ENCODE data around the gene ACACA. TPM values are rescaled to one million over a fixed set of nuclear protein-coding genes. Genes with fewer than 3 reads are reported as not detected.
"Not testable (repeated sequence)": the region's sequence is repeated elsewhere in the genome, so short reads cannot be mapped to it uniquely, and the experiment has no call there.

ACACA gene
- total RNA-seq, 8 experiments from 2014 or later, result 38.5 to 94.5 (median 47.3) TPM

DNA sequence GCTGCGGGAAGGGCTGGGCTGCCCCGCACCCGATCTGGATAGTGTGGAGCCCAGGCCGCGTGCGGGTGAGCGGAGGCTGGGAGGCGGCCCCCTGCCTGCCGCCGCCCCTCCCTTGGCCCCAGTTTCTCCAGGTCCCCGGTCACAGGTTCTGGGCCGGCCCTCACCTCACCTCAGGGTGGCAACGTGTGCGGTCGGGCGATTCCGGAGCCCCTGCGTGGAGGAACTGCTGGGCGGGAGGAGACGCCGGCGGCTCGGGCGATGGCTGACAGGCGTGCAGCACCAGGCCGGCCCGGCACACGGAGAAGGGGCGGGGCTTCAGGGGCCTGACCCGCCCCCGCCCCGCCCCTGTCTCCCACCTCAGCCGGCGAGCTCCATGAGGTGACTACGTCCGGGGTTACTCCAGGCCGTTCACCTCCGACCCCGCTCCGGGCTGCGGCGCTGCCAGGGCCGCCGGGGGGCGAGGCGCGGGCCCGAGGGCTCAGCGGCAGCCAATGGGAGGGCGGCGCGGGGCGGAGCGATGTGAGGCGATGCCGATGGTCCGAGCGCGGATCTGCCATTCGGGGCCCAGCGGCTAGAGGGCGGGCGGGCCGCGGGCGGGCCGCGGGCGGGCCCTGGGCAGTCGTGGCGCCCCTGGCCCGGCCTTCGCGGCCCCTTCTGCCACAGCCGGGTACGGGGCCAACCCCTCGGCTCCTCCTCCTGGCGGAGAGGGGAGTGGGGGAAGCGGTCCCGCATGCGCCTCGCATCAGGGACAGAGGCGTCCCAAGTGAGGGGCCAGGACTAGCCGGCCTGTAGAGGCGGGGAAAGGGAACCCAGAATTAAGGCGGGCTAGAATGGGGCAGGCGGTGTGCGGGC lies 47.6 kb downstream of the ACACA start:
- peak; percentile 81 to 88 (median 85) for ATAC-seq (replicated peaks in 6 of 8)
- H3K4me3 ChIP-seq, result peak overlapping the region; percentile 49 to 69 (median 66)
- peaks cover 15 to 21% of the 10 kb centered on the region in 2 donors for H3K4me1 ChIP-seq (replicated peaks in 1 of 2)
- H3K27ac ChIP-seq, result peak overlapping the region; percentile 80 to 84
- in situ Hi-C loops (cut with MboI; ENCODE audit: low pct_unique_long_range_greater_than_20kb in 2 of 9, low sequenced_read_pairs in 9 of 9, unreplicated experiment in 9 of 9), result loop anchor here in 1 of 9 experiments (25.0 kb wide), 1 partner anchor 747 kb away; the partner anchor contains the start of gene MRM1
- whole genome bisulfite sequencing, 10 experiments, result 0% methylated on average over 3 of the region's 88 CpGs; no CpG with 5 or more reads in 9 of the 10 experiments

DNA sequence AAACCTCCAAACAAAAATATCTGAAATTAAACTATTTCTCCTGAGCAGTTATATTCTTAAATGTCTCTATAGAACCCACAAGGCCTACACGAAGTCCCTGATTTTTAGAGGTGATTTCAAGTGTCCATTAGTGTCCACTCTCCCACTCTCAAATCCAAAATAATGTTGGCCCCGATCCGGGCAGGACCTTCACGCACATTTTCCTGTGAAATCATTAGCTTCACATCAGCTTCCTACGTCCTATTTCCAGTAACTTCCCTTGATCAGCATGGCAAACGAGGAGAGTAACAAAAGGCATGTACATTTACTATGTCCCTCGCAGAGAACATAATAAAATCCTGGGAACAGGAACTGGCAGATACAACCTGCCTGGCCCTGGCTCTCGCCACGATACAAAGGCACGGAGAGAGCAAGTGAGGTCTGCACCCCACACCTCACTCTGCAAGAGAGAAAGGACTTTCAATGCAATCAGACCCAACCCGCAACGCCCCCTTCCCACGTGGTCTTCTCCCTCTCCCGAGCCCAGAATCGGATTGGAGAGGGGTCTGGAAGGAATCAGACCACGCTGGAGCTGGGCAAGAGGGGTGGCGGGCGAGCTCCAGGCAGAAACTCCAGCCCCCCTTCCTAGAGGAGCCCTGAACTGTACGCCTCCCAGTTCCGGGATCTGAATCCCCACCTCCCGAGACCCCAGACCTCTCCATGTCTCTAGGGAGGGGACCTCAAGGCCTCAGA lies 48.4 kb downstream of the ACACA start:
- Histone ChIP-seq H3K27ac (peak overlapping the region; percentile 80 to 84), H3K4me3 (peak overlapping the region; percentile 49 to 69 (median 66)), H3K4me1 (replicated peaks in 1 of 2) (peaks cover 15 to 21% of the 10 kb centered on the region in 2 donors)
- in situ Hi-C loops (cut with MboI; ENCODE audit: low pct_unique_long_range_greater_than_20kb in 2 of 9, low sequenced_read_pairs in 9 of 9, unreplicated experiment in 9 of 9), result loop anchor here in 1 of 9 experiments (25.0 kb wide), 1 partner anchor 746 kb away; the partner anchor contains the start of gene MRM1
- 0 to 2% (median 0%) methylated on average over 2 to 15 of the region's 21 CpGs; no CpG with 5 or more reads in 1 of the 10 experiments for WGBS, 10 experiments
- ATAC-seq (replicated peaks in 6 of 8), result peak; percentile 28 to 63 (median 55)

DNA sequence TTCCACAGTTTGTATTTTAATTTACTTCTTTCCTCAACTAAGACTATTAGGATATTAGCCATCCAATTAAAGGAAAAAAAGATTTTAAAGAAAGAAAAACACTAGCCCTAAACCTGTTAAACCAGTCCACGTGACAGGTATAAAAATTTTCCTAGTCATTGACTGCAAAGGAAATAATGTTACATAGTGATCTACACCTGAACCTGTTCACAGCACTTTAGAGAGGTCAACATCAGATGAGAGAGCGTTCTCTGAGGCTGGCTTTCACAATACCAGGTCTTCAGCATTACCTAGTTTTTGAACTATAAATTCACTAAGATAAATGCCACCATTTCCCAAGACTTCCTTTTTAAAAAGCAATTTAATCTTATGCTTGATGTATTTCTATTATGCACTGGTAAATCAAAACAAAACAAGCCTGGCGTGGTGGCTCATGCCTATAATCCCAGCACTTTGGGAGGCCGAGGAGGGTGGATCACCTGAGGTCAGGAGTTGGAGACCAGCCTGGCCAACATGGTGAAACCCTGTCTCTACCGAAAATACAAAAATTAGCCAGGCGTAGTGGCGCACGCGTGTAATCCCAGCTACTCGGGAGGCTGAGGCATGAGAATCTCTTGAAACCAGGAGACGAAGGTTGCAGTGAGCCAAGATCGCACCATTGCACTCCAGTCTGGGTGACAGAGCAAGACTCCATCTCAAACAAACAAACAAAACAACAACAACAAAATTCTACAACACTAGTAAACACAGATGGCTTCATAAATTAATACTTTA lies 49.7 kb downstream of the ACACA start:
- H3K4me1 ChIP-seq (replicated peaks in 1 of 2), result peaks cover 15 to 21% of the 10 kb centered on the region in 2 donors
- not testable (repeated sequence) for H3K4me3 ChIP-seq; ATAC-seq (replicated peaks in 6 of 8); H3K27ac ChIP-seq
- whole genome bisulfite sequencing, 10 experiments, result 29 to 100% (median 57%) methylated on average over 1 to 11 of the region's 12 CpGs; no CpG with 5 or more reads in 1 of the 10 experiments
- in situ Hi-C loops (cut with MboI; ENCODE audit: low pct_unique_long_range_greater_than_20kb in 2 of 9, low sequenced_read_pairs in 9 of 9, unreplicated experiment in 9 of 9), result loop anchor here in 1 of 9 experiments (25.0 kb wide), 1 partner anchor 745 kb away; the partner anchor contains the start of gene MRM1

DNA sequence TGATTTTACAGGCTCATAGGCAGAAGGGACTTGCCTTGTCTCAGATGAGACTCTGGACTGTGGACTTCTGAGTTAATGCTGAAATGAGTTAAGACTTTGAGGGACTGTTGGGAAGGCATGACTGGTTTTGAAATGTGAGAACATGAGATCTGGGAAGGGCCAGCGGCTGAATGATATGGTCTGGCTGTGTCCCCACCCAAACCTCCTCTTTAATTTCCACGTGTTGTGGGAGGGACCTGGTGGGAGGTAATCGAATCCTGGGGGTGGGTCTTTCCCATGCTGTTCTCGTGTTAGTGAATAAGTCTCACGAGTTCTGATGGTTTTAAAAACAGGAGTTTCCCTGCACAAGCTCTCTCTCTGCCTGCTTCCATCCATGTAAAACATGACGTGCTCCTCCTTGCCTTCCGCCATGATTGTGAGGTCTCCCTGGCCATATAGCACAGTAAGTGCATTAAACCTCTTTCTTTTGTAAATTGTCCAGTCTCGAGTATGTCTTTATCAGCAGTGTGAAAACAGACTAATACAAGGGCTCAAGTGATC lies 59.7 kb downstream of the ACACA start:
- H3K4me3 ChIP-seq; H3K4me1 ChIP-seq (replicated peaks in 1 of 2); H3K27ac ChIP-seq; ATAC-seq (replicated peaks in 6 of 8): not testable (repeated sequence)
- WGBS, 10 experiments, result 95 to 100% (median 99%) methylated on average over 1 to 7 of the region's 8 CpGs; no CpG with 5 or more reads in 4 of the 10 experiments
- in situ Hi-C loops (cut with MboI; ENCODE audit: low pct_unique_long_range_greater_than_20kb in 2 of 9, low sequenced_read_pairs in 9 of 9, unreplicated experiment in 9 of 9), result loop anchor here in 1 of 9 experiments (25.0 kb wide), 1 partner anchor 110 kb away; no protein-coding TSS in a partner anchor

DNA sequence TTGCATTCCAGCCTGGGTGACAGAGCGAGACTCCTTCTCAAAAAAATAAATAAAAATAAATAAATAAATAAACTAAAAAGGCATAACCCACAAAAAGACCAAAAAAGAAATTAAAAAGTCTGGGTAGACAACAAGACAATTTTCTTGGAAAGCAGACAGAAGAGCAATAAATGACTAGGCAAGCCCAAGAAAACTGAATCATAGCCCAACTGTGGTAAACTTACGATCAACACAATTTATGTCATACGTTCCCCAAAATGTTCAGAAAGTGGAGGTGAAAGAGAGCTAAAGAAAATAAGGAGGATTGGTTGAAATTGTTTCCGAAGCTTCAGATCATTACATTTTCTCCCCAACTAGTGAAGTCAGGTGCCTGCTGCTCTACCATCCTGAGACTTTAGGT lies 62.1 kb downstream of the ACACA start:
- WGBS, 10 experiments, result 86 to 100% (median 93%) methylated on average over 1 to 4 of the region's 4 CpGs; no CpG with 5 or more reads in 1 of the 10 experiments
- Histone ChIP-seq H3K4me1 (replicated peaks in 1 of 2) (no peaks in the 10 kb centered on the region), H3K4me3 (no peak overlapping the region), H3K27ac (no peak overlapping the region)
- in situ Hi-C loops (cut with MboI; ENCODE audit: low pct_unique_long_range_greater_than_20kb in 2 of 9, low sequenced_read_pairs in 9 of 9, unreplicated experiment in 9 of 9), result loop anchor here in 1 of 9 experiments (25.0 kb wide), 1 partner anchor 107 kb away; no protein-coding TSS in a partner anchor
- no peak for ATAC-seq (replicated peaks in 6 of 8)

DNA sequence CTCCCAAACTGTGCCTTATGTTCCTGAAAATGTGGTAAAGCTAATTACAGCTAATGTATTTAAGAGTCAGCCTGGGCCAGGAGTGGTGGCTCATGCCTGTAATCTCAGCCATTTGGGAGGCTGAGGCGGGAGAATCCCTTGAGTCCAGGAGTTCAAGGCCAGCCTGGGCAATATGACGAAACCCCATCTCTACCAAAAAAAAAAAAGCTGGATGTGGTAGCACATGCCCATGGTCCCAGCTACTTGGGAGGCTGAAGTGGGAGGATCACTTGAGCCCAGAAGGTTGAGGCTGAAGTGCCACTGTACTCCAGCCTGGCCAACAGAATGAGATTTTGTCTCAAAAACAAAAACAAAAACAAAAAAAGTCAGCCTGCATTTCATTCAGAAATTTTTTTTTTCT lies 64.0 kb downstream of the ACACA start:
- H3K27ac ChIP-seq, result no peak overlapping the region
- H3K4me3 ChIP-seq, result no peak overlapping the region
- 100% methylated on average over 1 to 2 of the region's 2 CpGs; no CpG with 5 or more reads in 6 of the 10 experiments for WGBS, 10 experiments
- in situ Hi-C loops (cut with MboI; ENCODE audit: low pct_unique_long_range_greater_than_20kb in 2 of 9, low sequenced_read_pairs in 9 of 9, unreplicated experiment in 9 of 9), result loop anchor here in 1 of 9 experiments (25.0 kb wide), 1 partner anchor 105 kb away; no protein-coding TSS in a partner anchor
- ATAC-seq (replicated peaks in 6 of 8), result no peak
- no peaks in the 10 kb centered on the region for H3K4me1 ChIP-seq (replicated peaks in 1 of 2)

DNA sequence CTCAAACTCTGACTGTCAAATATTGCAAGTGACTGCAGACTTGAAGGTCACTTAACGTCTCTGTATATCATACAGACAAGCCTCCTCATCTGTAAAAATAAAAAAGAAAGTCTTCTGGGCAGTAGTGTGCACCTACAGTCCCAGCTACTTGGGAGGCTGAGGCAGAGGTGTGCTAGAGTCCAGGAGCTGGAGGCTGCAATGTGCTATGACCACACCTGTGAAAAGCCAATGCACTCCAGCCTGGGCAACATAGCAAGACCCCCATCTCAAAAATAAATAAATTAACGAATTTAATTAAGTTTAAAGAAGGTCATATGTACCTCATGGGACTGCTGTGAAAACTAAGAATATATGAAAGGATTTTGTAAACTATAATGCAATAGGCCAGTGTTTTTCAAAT lies 65.8 kb downstream of the ACACA start:
- Histone ChIP-seq H3K4me3 (no peak overlapping the region), H3K4me1 (replicated peaks in 1 of 2) (no peaks in the 10 kb centered on the region), H3K27ac (no peak overlapping the region)
- in situ Hi-C loops (cut with MboI; ENCODE audit: low pct_unique_long_range_greater_than_20kb in 2 of 9, low sequenced_read_pairs in 9 of 9, unreplicated experiment in 9 of 9), result loop anchor here in 1 of 9 experiments (25.0 kb wide), 1 partner anchor 104 kb away; no protein-coding TSS in a partner anchor
- 70 to 100% (median 91%) methylated on average over 1 to 2 of the region's 2 CpGs; no CpG with 5 or more reads in 1 of the 10 experiments for WGBS, 10 experiments
- ATAC-seq (replicated peaks in 6 of 8), result no peak

DNA sequence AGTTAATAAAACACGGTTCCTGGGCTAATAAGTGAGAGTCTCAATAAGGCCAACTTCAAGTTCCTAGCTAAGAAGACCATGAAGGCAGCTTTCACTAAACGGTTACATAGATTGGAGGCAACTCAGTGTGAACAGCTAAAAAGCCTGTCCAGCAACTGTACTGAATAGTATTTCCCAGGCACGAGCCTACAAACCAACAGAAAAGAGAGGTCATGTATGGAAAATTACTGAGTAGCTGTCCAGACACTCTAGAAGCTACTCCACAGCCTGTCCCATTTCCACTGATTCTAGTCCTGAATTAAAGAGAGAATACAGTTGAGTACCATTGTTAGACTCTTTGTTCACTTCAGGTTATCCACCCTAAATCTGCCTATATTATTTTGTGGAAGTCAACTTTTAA lies 67.3 kb downstream of the ACACA start:
- no peak overlapping the region for H3K27ac ChIP-seq
- WGBS, 10 experiments, result 52 to 94% (median 75%) methylated on average over 2 to 3 of the region's 3 CpGs; no CpG with 5 or more reads in 3 of the 10 experiments
- ATAC-seq (replicated peaks in 6 of 8), result peak in 1 of 8 experiments; percentile 20
- in situ Hi-C loops (cut with MboI; ENCODE audit: low pct_unique_long_range_greater_than_20kb in 2 of 9, low sequenced_read_pairs in 9 of 9, unreplicated experiment in 9 of 9), result loop anchor here in 1 of 9 experiments (25.0 kb wide), 1 partner anchor 102 kb away; no protein-coding TSS in a partner anchor
- no peak overlapping the region for H3K4me3 ChIP-seq
- H3K4me1 ChIP-seq (replicated peaks in 1 of 2), result no peaks in the 10 kb centered on the region

DNA sequence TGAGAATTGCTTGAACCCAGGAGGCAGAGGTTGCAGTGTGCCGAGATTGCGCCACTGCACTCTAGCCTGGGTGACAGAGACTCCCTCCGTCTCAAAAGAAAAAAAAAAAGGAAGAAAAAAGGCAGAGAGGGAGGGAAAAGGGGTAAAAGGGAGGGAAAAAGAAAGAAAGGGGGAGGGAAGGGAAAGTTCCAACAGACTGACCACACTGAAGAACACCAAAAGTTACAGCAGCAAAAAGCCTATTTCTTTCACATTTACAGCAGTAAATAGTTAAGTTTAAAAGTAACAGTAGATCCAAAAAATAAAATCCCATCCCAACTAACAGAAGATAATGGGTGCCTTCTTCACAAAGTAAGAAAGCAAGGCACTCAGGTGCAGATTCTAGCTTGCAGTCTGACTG lies 67.8 kb downstream of the ACACA start:
- no peak overlapping the region for H3K4me3 ChIP-seq
- H3K27ac ChIP-seq, result no peak overlapping the region
- in situ Hi-C loops (cut with MboI; ENCODE audit: low pct_unique_long_range_greater_than_20kb in 2 of 9, low sequenced_read_pairs in 9 of 9, unreplicated experiment in 9 of 9), result loop anchor here in 1 of 9 experiments (25.0 kb wide), 1 partner anchor 102 kb away; no protein-coding TSS in a partner anchor
- WGBS, 10 experiments, result 78 to 100% (median 95%) methylated on average over 1 to 3 of the region's 3 CpGs; no CpG with 5 or more reads in 2 of the 10 experiments
- no peak for ATAC-seq (replicated peaks in 6 of 8)
- no peaks in the 10 kb centered on the region for H3K4me1 ChIP-seq (replicated peaks in 1 of 2)

DNA sequence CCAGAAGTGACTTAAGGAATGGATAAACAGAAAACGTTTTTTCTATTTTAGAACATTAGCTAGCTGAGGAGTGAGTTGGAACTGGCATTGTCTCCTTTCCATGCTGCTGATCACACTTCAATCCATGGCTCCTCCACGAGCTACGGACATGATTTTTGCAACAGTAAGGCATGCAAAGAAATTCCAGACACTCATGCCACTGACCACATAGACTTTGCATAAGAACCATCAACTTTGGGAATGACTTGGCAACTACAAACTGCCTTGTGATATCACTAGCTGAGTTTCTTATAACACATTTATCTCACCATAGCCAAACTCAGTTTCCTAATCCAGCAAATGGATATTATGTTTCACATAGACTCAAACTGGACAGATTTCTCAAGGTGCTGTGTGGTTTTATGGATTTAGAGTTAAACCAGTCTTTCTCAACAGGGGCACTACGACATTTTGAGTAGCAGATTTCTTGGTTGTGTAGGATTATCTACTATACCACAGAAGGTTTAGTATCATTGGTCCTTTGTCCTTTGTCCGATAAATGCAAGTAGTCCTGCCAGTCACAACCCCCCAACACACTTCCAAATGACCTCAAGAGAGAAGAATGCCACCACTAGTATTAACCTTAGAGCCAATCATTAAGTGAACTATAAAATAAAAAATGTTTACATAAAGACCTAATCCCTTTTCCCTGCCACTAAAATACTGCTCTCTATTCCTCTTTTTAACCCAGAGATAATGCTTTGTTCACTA lies 79.1 kb downstream of the ACACA start:
- H3K27ac ChIP-seq, result no peak overlapping the region
- in situ Hi-C loops (cut with MboI; ENCODE audit: low pct_unique_long_range_greater_than_20kb in 2 of 9, low sequenced_read_pairs in 9 of 9, unreplicated experiment in 9 of 9), result loop anchor here in 1 of 9 experiments (25.0 kb wide), 1 partner anchor 90 kb away; no protein-coding TSS in a partner anchor
- 30 to 100% (median 89%) methylated on average over 1 to 5 of the region's 5 CpGs; no CpG with 5 or more reads in 1 of the 10 experiments for WGBS, 10 experiments
- no peaks in the 10 kb centered on the region for H3K4me1 ChIP-seq (replicated peaks in 1 of 2)
- H3K4me3 ChIP-seq, result no peak overlapping the region
- ATAC-seq (replicated peaks in 6 of 8), result peak in 2 of 8 experiments; percentile 93 to 97

Data from motor neuron (in vitro differentiated cells).